ENCODE measurements around the gene KIRREL1.

DNA sequence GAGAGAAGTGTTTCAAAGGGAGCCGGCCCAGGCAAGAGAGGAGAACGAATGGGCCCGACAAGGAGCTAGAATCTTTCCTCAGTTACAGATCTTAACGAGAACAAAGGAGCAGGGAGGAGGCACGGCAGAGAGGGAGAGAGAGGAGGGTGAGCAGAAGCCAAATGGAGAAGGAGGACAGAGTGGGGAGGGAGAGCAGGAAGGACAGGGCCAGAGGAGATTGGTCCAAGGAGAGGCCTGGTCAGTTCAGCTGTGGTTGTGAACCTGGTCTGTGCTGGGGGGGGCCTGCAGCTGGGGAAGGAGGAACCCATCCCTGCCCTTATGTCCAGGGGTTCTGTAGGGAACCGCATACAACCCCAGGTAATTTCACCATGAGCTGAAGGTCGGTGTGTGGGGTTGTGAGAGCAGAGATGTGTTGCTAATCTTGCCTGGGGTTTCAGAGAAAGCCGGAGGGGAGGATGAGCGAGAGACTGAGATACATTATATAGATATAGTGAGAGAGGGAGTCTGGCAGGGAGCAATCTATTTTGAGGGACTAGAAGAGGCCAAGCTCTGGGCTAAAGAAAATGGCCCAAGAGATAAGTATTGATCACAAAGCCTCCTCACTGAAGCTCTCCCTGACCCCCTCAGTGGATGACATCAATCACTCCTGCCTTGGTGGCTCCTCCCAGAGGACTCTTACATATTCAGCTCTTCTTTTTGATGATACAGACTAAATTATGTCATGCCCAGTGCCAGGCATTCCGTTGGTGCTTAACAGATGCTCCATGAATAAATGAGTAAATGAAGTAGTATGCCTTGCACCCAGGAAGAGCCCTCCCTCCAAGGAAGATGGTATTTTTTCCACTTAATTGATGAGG lies 123.1 kb downstream of the KIRREL1 start:
- TF ChIP-seq, protein P1, sequence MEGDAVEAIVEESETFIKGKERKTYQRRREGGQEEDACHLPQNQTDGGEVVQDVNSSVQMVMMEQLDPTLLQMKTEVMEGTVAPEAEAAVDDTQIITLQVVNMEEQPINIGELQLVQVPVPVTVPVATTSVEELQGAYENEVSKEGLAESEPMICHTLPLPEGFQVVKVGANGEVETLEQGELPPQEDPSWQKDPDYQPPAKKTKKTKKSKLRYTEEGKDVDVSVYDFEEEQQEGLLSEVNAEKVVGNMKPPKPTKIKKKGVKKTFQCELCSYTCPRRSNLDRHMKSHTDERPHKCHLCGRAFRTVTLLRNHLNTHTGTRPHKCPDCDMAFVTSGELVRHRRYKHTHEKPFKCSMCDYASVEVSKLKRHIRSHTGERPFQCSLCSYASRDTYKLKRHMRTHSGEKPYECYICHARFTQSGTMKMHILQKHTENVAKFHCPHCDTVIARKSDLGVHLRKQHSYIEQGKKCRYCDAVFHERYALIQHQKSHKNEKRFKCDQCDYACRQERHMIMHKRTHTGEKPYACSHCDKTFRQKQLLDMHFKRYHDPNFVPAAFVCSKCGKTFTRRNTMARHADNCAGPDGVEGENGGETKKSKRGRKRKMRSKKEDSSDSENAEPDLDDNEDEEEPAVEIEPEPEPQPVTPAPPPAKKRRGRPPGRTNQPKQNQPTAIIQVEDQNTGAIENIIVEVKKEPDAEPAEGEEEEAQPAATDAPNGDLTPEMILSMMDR (IDR thresholded peaks at IDR 0.05) = no peak
- TF ChIP-seq SIN3A (IDR thresholded peaks at IDR 0.05; ENCODE audit: borderline replicate concordance, insufficient read depth, low read depth, low read length) (no peak), TCF7L2 (IDR thresholded peaks at IDR 0.05; ENCODE audit: low read depth, low read length) (no peak), POLR2AphosphoS5 (IDR thresholded peaks at IDR 0.05; ENCODE audit: low read depth, low read length) (no peak)

Measured in Panc1 (cell line).